SK-N-DZ (cell line): Measurements from ENCODE around the gene FAM162A. TPM values are rescaled to one million over a fixed set of nuclear protein-coding genes. Genes with fewer than 3 reads are reported as not detected.
A peak's percentile ranks its signal among the peaks of the same experiment; 100 is the strongest.
"Not testable (repeated sequence)": the region's sequence is repeated elsewhere in the genome, so short reads cannot be mapped to it uniquely, and the experiment has no call there.

Experiments
- DNase-seq: peaks from one replicate; pipeline ENCODE4 v3.0.0-alpha.2; 2015; ENCODE audit warnings: low spot score
- polyA plus RNA-seq, 2 experiments: library from polyadenylated mRNA; depleted of rRNA; stranded (reverse); fragments of >200 nt; gene quantifications; 2 replicates each; pipeline ENCODE4 v1.2.3, GENCODE V29; 2014

Gene FAM162A, protein sequence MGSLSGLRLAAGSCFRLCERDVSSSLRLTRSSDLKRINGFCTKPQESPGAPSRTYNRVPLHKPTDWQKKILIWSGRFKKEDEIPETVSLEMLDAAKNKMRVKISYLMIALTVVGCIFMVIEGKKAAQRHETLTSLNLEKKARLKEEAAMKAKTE
- polyA plus RNA-seq (2014; cell fraction: cytosol; rRNA removed) = 32.6 and 37.8 TPM in 2 replicates
- 21.8 and 32.7 TPM in 2 replicates for polyA plus RNA-seq (2014; cell fraction: nucleus; rRNA removed)

DNA sequence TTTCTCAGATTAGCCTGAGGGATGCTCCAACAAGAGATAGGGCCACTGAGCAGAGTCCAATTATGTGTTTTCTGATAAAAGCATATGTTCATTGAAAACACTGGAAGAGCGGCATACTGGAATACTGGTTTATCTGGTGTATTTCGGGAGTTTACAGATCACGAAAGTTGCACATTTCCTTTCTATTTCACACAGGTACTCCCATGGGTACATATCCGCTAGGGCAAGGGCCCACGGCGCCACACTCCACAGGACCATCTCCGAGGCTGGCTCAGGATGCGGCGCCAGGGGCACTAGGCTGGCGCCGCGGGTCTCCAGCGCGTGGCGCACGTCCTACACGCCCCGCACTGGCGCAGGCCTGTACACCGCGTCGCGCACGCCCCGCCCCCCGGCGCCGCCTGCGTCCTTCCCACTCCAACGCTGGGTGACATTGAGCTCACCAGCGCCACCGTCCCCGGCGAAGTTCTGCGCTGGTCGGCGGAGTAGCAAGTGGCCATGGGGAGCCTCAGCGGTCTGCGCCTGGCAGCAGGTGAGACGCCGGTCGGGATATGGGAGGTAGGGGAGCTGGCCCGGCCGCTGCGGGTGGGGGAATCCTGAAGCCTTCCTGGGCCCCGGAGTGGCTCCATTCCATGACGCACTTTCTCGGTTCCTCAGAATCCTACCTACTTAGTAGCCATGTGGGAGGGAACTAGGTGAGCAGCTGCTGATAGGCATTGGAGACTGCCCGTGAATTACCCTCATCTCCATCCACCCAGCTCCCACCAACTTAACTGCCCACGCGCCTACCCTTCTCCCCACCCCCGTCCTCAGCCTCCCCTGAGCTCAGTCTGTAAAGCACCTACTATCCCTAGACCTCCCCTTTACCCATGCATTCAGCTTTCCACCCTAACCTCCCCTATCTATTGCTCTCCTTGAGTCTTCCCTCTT lies at the start of gene FAM162A:
TSS of gene FAM162A (plus strand) at position 412 of the 927 bp plus-strand sequence. CDS start at position 496, 84 bp downstream.
- peak; percentile 95 for DNase-seq

DNA sequence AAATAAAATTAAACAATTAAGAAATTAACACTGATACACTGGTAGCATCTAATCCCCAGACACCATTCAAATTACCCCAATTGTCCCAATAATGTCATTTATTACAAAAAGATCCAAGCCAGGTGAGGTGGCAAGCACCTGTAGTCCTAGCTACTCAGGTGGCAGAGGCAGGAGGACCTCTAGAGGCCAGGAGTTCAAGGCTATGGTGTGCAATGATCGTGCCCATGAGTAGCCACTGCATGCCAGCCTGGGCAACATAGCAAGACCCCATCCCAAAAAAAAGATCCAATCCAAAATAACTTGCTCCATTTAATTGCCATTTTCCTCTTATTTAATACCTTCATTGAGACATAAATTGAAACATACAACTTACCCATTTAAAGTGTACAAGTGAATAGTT lies 41.2 kb upstream of the FAM162A start:
- DNase-seq = no peak

DNA sequence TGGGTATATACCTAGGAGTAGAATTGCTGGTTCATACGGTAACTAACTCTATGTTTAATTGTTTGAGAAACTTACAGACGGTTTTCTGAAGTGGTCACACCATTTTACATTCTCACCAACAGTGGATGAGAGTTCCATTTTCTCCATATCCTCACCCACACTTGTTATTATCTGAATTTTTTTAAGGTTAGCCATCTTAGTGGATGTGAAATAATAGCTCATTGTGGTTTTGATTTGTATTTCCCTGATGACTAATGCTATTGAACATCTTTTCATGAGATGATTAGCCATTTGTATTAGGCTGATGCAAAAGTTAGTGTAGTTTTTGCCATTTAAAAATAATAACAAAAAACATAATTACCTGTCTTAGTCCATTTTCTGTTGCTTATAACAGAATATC lies 40.3 kb upstream of the FAM162A start:
- no peak for DNase-seq

DNA sequence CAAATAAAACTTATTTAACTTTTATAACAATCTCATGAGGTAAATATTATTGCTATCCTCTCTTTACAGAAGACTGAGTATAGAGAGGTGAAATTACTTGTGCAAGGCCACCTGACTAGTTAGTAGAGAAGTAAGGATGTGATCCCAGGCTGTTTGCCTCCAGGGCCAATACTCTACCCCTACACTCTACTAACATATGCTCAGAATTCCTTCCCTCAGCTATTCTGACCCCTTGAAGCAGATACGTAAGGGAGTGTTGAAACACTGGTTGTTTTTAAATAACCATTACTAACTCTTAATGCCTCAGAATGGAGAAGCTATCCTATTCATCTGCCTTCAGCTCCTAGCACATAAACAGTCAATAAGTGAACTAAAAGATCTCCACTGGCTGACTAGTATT lies 34.8 kb upstream of the FAM162A start:
- no peak for DNase-seq

DNA sequence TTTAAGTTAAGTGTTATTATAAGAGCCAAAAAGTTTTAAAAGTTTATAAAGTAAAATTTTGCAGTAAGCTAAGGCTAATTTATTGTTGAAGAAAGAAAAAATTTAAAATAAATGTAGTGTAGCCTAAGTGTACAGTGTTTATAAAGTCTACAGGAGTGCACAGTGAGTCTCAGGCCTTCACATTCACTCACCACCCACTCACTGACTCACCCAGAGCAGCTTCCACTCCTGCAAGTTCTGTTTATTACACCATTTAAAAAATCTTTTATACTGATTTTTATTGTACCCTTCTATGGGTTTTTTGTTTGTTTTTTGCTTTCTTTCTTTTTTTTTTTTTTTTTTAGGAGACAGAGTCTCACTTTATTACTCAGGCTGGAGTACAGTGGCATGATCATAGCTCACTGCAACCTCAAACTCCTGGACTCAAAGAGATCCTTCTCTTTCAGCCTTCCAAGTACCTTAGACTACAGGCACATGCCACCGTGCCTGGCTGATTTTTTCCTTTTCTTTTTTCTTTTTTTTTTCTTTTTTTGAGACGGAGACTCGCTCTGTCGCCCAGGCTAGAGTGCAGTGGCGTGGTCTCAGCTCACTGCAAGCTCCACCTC lies 33.1 kb upstream of the FAM162A start:
- no peak for DNase-seq

DNA sequence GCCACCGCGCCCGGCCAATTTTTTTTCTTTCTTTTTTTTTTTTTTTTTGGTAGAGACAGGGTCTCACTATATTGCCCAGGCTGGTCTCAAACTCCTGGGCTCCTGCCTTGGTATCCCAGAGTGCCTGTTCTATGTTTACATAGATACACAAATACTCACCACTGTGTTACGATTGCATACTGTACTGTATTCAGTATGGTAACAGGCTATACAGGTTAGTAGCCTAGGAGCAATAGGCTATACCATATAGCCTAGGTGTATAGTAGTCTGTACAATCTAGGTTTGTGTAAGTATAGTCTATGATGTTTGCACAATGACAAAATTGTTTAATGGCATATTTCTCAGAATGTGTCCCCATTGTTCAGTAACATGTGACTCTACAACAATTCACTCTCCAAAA lies 32.4 kb upstream of the FAM162A start:
- no peak for DNase-seq

DNA sequence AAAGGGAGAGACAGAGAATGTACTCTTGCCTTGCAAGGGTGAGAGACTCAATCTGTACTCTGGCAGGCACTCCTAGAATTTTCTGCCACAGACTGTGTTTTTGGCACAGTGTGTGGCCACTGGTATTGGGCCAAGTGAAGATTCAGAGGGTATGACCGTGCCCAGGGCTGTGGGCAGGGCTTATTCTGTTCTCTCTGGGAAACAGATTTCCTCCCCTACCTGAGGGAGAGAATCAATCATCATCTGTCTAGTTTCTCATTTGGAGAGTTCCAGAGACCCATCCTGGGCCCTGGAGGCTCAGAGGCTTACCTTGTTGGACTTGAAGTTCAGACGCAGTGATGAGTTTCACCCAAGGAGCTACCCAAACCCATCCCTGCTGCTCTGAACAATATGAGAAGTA lies 30.8 kb upstream of the FAM162A start:
- no peak for DNase-seq

DNA sequence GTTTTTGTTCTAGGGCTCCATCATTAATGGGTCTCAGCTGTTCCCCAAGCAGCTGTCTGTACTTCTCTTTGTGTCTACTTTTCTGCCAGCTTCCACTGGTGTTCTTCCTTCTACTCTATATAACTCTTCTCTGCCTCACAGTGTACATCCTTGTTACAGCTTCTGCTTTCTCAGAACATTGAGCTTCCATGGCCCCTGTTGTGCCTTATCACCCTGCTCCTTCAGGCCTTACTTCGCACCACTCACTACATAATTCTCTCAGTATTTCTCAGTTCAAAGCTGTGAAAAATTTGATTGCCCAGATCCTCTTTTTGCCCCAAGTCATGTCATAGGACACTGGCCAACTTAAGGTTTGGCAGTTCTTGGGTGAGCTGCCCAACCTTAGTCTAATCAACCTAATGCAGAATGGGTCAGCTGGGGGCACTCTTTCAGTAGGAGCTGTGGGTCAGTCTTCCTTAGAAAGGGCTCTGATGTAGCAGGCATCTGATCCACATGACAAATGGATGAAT lies 30.0 kb upstream of the FAM162A start:
- DNase-seq = no peak

DNA sequence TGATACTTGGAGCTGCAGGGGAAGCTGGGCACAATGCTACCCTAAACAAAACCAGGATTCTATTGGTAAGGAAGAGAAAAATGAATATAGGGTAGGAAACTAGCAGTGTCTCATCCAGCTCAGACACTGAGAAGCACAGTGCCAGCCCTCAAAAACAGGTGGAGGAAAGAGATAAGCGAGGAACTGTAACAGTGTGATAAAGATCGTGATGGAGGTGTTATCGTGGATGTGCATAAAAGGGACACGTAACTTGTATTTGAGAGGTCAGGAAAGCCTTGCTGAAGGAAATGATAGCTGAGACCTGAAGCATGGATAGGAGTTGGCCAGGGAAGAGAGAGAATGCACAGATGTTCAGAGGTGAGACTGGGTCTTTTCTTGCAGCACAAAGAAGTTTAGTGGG lies 28.4 kb upstream of the FAM162A start:
- DNase-seq = peak; percentile 32

DNA sequence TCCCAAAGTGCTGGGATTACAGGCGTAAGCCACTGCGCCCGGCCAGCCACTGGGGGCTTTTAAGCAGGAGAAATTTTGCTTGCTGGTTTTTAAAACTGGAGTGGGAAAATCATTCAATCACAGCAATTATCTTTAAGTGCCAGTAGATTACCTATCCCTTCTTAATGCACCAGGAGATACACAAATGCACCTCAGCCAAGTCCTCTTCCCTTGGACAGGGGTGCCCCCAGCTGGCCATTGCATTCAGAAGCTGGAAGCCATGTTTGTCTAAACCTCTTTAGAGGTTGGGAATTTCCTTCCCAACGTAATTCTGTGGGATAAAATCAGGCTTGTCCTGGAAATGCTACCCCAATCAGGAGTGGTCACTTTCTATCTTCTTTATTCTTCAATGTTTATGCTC lies 27.6 kb upstream of the FAM162A start:
- DNase-seq = peak; percentile 70

DNA sequence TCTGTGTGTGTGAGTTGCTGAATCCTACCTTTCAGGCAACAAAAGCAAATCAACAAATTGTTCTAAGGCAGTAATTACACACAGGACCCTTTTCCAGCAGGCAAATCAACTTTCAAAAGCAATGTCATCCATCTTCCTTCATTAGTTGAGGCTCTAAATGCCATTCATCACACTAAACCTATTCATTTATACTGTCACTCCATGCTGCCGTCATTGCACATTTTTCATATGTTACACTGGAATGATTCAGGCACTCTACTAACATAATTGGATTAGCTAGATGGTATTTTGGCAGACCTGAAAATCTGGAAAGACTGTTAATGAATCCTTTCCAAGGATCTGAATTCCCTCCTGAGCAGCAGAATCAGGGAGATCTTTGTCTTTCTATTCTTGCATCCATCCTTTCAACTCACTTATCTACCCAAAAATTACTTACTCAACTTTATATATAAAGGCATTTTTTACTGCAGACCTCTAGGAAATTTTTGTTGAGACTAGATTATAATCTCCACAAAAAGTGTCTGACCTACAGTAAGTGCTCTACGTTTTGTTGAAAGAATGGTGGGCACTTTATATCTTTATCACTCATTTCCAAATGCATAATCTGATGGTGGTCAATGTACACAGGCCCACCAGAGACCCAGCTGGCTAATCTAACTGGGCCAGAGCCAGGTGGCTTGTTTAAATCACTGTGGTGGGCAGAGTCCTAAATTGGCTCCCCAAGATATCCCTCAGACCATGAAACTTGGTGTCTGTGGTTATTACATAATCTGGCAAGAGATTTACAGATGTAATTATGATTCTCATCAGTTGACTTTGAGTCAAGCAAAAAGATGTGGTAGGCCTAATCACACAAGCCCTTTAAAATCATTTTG lies 25.9 kb upstream of the FAM162A start:
- DNase-seq = peak; percentile 90

DNA sequence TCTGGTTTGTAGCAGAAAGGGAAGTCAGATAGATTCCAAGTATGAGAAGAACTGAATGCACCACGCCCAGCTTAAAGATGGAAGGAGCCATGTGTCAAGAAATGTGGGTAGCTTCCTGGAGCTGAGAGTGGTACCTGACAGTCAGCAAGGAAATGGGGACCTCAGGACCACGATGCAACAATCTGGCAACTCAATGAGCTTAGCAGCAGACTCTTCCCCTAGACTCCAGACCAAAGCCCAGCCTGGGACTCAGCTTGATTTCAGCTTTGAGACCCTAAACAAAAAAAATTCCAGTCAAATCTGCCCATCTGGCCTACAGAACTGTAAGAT lies 25.3 kb upstream of the FAM162A start:
- no peak for DNase-seq

DNA sequence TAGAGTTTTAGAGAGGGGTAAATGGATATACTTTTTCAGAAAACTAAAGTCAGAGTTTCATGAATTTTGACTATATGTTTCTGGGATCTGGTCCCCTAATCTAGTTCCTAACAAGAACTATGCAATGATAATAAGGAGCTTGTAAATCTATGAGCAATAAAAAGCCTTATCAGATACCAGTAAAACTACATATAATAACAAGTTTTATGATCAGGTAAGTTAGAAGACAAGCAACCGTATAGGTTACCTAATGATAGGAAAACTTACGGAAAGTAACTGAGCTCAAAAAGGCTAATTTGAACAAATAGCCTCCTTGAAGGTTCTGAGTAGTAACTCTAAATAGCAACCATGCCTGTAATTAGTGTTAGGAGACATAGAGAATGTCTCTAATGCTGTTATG lies 22.0 kb upstream of the FAM162A start:
- no peak for DNase-seq

DNA sequence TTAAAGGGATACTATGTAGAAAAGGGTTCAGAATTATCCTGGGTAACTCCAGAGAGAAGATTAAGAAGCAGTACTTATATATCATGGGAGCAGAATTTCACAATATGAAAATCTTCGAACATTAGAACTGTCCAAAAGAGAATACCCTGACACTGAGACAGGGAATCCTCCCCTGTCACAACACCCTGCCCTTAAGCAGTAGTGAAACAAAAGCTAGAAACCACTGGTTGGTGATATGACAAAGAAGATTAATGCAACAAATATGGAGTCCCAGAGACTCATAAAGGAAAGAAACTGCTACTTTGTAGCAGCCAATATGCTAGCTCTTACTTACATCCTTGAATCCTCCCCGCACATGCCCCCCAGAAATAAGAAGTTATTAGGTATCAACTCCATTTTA lies 19.5 kb upstream of the FAM162A start:
- DNase-seq = no peak

DNA sequence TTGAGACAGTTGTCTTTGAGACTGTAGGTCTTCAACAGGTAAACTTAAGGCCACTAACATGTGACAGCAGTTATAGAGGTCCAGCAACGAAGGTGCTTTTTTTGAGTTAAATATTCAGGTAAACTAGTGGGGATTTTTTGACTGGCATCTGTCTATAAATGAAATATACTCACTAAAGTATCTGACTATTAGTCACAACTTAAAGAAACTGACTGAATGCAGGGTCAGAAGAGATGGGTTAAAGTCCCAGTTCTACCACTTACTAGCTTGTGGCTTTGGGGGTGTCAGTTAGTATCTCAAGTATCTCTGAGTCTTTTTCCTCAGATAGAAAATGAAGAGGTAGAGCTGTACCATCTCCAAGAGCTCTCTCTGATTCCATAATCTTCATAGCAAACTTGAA lies 18.9 kb upstream of the FAM162A start:
- no peak for DNase-seq

DNA sequence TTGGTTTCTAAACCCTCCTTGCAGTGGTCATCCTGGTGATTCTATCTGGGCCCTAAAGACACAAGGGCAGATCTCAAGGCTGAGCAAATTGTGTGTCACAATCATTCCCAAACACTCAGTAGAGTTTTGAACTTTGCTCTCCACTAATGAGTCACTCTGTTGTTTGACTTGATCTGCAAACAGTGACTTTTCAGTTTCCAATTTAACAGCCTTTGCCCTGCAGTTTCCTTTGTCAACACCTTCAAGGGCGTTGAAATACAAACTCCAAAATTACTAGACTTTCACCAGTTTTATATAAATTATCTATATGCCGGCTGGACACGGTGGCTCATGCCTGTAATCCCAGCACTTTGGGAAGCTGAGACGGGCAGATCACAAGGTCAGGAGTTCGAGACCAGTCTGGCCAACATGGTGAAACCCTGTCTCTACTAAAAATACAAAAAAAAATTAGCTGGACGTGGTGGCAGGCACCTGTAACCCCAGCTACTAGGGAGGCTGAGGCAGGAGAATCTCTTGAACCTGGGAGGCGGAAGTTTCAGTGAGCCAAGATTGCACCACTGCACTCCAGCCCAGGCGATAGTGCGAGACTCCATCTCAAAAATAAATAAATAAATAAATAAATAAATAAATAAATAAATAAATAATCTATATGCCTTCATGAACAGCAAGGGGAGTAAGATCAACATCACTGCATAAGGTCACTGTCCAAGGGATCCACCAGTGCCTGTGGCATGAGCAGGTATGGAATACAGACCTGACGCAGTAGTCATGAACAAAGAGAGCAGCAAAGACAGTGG lies 18.2 kb upstream of the FAM162A start:
- DNase-seq = not testable (repeated sequence)

DNA sequence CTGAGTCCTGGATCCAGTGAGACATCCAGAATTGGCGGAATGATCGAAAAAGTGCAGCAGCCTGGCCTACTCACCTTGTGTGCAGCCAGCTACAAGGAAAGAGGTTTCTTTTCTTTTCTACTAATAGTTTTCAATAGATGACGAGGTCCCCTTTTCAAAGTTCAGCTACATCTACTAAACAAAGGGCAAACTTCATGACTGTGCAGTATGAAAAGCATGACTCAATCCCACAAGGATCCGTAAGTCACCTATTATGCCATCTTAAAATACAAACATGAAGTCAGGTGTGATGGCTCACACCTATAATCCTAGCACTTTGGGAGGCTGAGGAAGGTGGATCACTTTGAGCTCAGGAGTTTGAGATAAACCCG lies 17.6 kb upstream of the FAM162A start:
- no peak for DNase-seq

DNA sequence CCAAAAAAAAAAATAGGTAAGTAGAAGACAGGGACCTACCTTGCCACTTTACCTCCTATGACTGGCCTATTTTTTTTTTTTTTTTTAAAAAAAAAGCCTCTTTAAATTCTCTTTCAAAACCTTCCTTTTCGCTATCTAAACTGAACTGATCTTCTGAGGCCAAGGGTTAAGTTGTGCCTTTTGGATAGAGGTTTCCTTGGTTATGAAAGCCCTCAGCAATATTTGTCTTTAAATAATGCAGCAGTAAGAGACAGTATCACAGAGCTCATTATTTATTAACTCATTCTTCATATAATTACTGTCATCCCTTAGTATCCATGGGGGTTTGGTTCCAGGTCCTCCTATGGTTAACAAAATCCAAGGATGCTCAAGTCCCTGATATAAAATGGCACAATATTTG lies 9.9 kb upstream of the FAM162A start:
- no peak for DNase-seq

DNA sequence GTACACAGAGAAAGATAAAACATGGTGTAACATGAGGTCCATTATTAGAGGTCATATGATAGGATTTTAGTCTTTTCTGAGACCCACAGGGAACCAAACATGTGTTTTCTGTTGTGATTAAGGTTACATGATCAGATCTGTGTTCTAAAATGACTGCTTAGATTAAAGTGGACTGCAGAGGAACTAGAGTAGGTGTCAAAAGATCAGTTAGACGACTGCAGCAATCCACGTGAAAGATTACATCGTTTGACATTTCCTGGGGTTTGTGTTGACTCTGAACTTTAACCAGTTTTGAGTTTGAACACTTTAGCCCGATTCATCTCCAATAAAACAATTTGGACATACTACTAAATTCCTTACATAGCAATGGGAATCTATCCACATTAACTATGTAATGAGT lies 6.0 kb upstream of the FAM162A start:
- no peak for DNase-seq

DNA sequence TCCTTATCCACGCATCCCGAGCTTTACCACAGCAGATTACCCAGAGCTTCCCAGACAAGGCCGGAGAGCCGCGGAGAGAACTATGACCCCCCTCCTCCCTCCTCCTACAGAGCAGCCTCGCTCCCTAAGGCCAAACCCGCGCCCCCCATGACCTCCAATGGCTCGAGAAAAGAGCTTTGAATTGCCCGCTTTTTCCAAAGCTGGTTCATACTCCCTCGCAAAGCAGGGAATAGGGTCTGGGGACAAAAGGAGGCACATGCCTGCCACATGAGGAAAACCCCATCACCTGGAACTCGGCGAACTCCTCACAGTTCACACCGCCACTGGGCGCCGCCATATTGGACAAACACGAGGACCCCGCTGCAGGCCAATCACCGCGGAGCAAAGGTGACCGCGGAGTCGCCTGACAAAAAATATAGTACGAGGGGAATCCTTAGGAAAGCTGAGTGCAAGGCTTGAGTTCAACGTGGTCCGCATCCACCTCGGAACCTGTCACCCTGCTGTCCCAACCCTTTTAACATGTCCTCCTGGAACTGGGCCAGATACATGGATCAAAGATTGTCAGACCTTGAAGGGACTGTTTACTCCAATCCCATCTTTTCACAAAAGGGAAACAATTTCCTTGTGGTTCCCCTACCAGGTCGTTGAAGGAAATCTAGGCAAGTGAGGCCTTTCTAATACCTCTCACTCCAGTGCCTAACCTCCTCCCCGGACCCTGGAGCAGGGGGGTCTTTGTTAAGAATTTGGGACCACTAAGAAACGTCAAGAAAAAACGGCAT lies 905 bp upstream of the FAM162A start, which contains the start of gene MIX23:
TSS of gene MIX23 (minus strand) at position 344 of the 779 bp plus-strand sequence. CDS start at position 337, 7 bp downstream.
- peak; percentile 91 for DNase-seq
